ENCODE data around the gene UBE3C. TPM values are rescaled to one million over a fixed set of nuclear protein-coding genes. Genes with fewer than 3 reads are reported as not detected.

UBE3C gene
- total RNA-seq, 1 donor from 2014 or later, result 52.1 TPM

- intact Hi-C loops (cut with micrococcal nuclease), result no loop called here
- ATAC-seq, result no peak
- peak; percentile 26 for DNase-seq
These were observed 139.6 kb downstream of the UBE3C start for GRCh38 chr7:157278167-157278790.

GRCh38 chr7:157278791-157279724 lies 140.3 kb downstream of the UBE3C start:
- peak; percentile 86 for DNase-seq
- intact Hi-C loops (cut with micrococcal nuclease), result no loop called here
- peak; percentile 83 for ATAC-seq

GRCh38 chr7:157279741-157280215 lies 141.1 kb downstream of the UBE3C start:
- ATAC-seq (peak; percentile 41), DNase-seq (no peak)
- intact Hi-C loops (cut with micrococcal nuclease), result no loop called here

- no peak for DNase-seq
These were observed 141.6 kb downstream of the UBE3C start for GRCh38 chr7:157280216-157280841.

GRCh38 chr7:157281221-157281998 lies 142.7 kb downstream of the UBE3C start:
- no peak for DNase-seq
- ATAC-seq, result no peak
- intact Hi-C loops (cut with micrococcal nuclease), result no loop called here

More at GRCh38 chr7:157280216-157280841, 141.6 kb downstream of the UBE3C start:
- intact Hi-C loops (cut with micrococcal nuclease), result no loop called here
- ATAC-seq, result no peak

- ATAC-seq, result no peak
- no peak for DNase-seq
- intact Hi-C loops (cut with micrococcal nuclease), result no loop called here
These were observed 143.5 kb downstream of the UBE3C start for GRCh38 chr7:157282141-157282801.

- intact Hi-C loops (cut with micrococcal nuclease), result no loop called here
- no peak for DNase-seq
- no peak for ATAC-seq
These were observed 145.7 kb downstream of the UBE3C start for GRCh38 chr7:157284229-157285014.

- intact Hi-C loops (cut with micrococcal nuclease), result no loop called here
- ATAC-seq, result no peak
- DNase-seq, result no peak
These were observed 152.8 kb downstream of the UBE3C start for GRCh38 chr7:157291404-157292080.

GRCh38 chr7:157292258-157292657 lies 153.5 kb downstream of the UBE3C start:
- intact Hi-C loops (cut with micrococcal nuclease), result no loop called here
- no peak for DNase-seq
- no peak for ATAC-seq

GRCh38 chr7:157292770-157293412 lies 154.2 kb downstream of the UBE3C start:
- no peak for DNase-seq
- intact Hi-C loops (cut with micrococcal nuclease), result no loop called here
- ATAC-seq, result no peak

- DNase-seq, result no peak
- no peak for ATAC-seq
- intact Hi-C loops (cut with micrococcal nuclease), result no loop called here
These were observed 154.7 kb downstream of the UBE3C start for GRCh38 chr7:157293413-157293788.

- ATAC-seq, result no peak
These were observed 156.0 kb downstream of the UBE3C start for GRCh38 chr7:157294773-157295172.

GRCh38 chr7:157295338-157295737 lies 156.6 kb downstream of the UBE3C start:
- no peak for DNase-seq
- ATAC-seq, result no peak
- intact Hi-C loops (cut with micrococcal nuclease), result no loop called here

More at GRCh38 chr7:157294773-157295172, 156.0 kb downstream of the UBE3C start:
- intact Hi-C loops (cut with micrococcal nuclease), result no loop called here
- DNase-seq, result no peak

- intact Hi-C loops (cut with micrococcal nuclease), result no loop called here
- ATAC-seq (no peak), DNase-seq (no peak)
These were observed 158.5 kb downstream of the UBE3C start for GRCh38 chr7:157297185-157297584.

- DNase-seq (no peak), ATAC-seq (no peak)
- intact Hi-C loops (cut with micrococcal nuclease), result no loop called here
These were observed 160.5 kb downstream of the UBE3C start for GRCh38 chr7:157299317-157299612.

- ATAC-seq (peak; percentile 45), DNase-seq (no peak)
- intact Hi-C loops (cut with micrococcal nuclease), result no loop called here
These were observed 161.1 kb downstream of the UBE3C start for GRCh38 chr7:157299613-157300368.

Measured in left ventricle myocardium superior (tissue), 1 donor.